Coronary artery (tissue), 2 donors: ENCODE measurements around the gene SRRD.

Experiments
- DNase-seq: peaks from one replicate; pipeline ENCODE4 v3.0.0-alpha.2; 2017; ENCODE audit warnings: low spot score
- H3K27ac ChIP-seq, 2 donors: fragments of 200-600 bp; sonication (generic); one replicate each; pipeline ENCODE4 v1.5.1; 2016 to 2019
- H3K4me3 ChIP-seq: fragments of 200-600 bp; sonication (generic); 2 replicates; pipeline ENCODE4 v1.5.1; 2016; ENCODE audit warnings: mild to moderate bottlenecking, moderate library complexity
- TF ChIP-seq, protein P1 (sequence below): fragments of 200-600 bp; sonication (generic); IDR thresholded peaks from one replicate; pipeline ENCODE4 v1.5.1; 2019; ENCODE audit warnings: antibody characterized with exemption

SRRD gene

DNA sequence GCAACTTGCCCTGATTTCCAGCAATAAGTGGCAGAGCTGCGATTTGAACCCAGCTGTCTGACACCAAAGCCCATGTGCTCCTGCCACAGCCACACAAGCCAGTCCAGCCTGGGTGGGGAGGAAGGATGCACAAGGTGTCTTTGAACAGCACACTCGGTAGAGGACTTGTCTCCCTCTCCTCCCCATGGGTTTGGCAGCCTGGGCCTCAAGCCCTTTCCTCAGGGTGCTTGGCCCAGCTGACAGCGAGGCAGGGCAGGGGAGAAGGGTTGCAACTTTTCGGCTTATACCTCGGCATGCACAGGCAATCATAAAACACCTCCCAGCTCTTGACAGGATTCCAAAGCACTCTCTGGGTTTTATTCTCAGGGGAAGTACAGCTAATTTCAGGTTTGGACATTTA is 35.3 kb upstream of the SRRD start:
- TF ChIP-seq, protein P1, sequence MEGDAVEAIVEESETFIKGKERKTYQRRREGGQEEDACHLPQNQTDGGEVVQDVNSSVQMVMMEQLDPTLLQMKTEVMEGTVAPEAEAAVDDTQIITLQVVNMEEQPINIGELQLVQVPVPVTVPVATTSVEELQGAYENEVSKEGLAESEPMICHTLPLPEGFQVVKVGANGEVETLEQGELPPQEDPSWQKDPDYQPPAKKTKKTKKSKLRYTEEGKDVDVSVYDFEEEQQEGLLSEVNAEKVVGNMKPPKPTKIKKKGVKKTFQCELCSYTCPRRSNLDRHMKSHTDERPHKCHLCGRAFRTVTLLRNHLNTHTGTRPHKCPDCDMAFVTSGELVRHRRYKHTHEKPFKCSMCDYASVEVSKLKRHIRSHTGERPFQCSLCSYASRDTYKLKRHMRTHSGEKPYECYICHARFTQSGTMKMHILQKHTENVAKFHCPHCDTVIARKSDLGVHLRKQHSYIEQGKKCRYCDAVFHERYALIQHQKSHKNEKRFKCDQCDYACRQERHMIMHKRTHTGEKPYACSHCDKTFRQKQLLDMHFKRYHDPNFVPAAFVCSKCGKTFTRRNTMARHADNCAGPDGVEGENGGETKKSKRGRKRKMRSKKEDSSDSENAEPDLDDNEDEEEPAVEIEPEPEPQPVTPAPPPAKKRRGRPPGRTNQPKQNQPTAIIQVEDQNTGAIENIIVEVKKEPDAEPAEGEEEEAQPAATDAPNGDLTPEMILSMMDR: no peak
- no peak overlapping the region for H3K27ac ChIP-seq
- no peak for DNase-seq
- no peak overlapping the region for H3K4me3 ChIP-seq

GRCh38 chr22:26448941-26449340 is 34.7 kb upstream of the SRRD start:
- TF ChIP-seq, protein P1: no peak
- Histone ChIP-seq H3K27ac (no peak overlapping the region), H3K4me3 (no peak overlapping the region)
- no peak for DNase-seq

DNA sequence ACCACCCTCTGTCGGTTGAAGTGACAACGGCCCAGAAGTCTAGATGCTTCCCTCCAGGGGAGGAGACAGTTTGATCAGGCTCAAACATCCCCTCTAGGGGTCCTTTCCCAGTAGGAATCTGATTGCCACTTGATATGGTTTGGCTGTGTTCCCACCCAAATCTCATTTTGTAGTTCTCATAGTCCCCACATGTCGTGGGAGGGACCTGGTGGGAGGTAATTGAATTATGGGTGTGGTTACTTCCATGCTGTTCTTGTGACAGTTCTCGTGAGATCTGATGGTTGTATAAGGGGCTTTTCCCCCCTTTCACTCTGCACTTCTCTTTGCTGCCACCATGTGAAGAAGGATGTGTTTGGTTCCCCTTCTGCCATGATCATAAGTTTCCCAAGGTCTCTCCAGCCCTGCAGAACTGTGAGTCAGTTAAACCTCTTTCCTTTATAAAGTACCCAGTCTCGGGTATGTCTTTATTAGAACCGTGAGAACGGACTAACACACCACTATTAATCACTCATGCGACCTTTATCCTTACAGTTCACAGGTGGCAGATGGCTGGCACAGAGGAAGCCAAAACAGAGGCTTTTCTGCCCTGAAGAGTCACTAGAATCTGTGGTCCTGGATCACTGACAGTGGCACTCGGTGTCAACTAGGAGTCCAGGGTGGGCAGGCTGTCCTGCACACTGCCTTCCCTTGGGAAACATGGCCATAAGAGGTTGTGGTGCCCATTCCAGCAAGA is 33.1 kb upstream of the SRRD start:
- TF ChIP-seq, protein P1: no peak
- Histone ChIP-seq H3K27ac (no peak overlapping the region), H3K4me3 (no peak overlapping the region)
- DNase-seq: no peak

DNA sequence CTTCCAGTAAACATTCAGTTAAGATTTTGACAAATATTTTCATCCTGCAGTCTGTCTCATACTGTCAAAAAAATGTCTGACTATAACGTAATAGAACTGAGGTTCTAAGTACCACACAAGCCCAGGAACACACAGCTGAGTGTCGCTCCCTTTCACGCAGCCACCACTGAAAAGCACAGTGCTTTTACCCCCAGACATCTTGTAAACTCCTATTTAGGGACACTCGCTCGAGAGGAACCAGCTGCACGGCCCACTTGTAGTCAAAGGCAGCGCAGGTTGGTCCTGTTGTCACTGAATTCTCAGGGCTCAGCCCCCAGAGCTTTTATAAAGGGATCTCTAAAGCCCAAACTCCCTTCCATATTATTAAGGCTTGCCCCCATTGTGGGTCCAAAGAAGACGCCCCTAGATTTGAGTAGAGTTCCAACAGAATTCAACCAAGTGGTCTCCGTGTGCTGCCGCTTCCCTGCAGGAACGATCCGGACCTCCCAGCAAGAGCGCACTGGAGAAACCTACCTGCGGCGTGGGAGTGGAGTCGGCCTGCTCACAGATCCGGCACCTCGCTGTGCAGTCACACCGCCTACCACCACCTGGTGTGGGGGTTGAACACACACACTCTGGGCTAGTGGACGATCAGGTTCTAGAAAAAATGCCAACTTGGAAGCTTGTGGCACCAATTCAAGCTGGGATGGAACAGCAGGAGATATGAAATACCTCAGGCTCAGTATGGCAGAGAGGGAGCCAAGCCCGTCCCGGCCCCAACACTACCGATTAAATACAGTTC is 31.3 kb upstream of the SRRD start:
- TF ChIP-seq, protein P1: no peak
- no peak overlapping the region for H3K4me3 ChIP-seq
- DNase-seq: no peak
- no peak overlapping the region for H3K27ac ChIP-seq

- no peak for DNase-seq
- H3K4me3 ChIP-seq: no peak overlapping the region
- TF ChIP-seq, protein P1: no peak
- H3K27ac ChIP-seq: no peak overlapping the region
These were observed 30.5 kb upstream of the SRRD start for GRCh38 chr22:26453216-26453615.

GRCh38 chr22:26453812-26454500 is 29.7 kb upstream of the SRRD start:
- no peak for DNase-seq
- Histone ChIP-seq H3K4me3 (no peak overlapping the region), H3K27ac (no peak overlapping the region)
- TF ChIP-seq, protein P1: no peak
